ENCODE measurements around the gene MUC5B. TPM values are rescaled to one million over a fixed set of nuclear protein-coding genes. Genes with fewer than 3 reads are reported as not detected.
"Not testable (repeated sequence)": the region's sequence is repeated elsewhere in the genome, so short reads cannot be mapped to it uniquely, and the experiment has no call there.

MUC5B gene
- total RNA-seq, 2 experiments from 2014 or later: not detected

GRCh38 chr11:1265480-1265879 is 42.6 kb downstream of the MUC5B start:
- H3K27ac Mint-ChIP-seq; H3K36me3 ChIP-seq (ENCODE audit: insufficient read depth, low read length); H3K4me3 ChIP-seq (ENCODE audit: low read length); H3K27me3 Mint-ChIP-seq; H3K9me3 Mint-ChIP-seq; POLR2A ChIA-PET; H3K4me3 Mint-ChIP-seq; CTCF ChIA-PET; DNase-seq; H3K27me3 ChIP-seq (ENCODE audit: control insufficient read depth in 1 of 2, insufficient read depth in 2 of 2, low read length in 2 of 2); ATAC-seq (ENCODE audit: poor library complexity); H3K27ac ChIP-seq (ENCODE audit: low read depth in 1 of 2, low read length in 2 of 2); H3K36me3 Mint-ChIP-seq (ENCODE audit: low read depth): not testable (repeated sequence)
- peaks cover 12% of the 10 kb centered on the region for H3K4me1 Mint-ChIP-seq (ENCODE audit: low read depth)
- intact Hi-C loops (cut with DNase I, micrococcal nuclease): loop anchor here in 1 of 2 experiments (1.0 to 10.0 kb wide), 5 partner anchors 44 to 1109 kb away; partner anchors contain the start of genes CD81, POLR2L, TOLLIP and TSPAN4
- Histone ChIP-seq H3K9me3 (ENCODE audit: control insufficient read depth in 1 of 2, insufficient read depth in 1 of 2, low read length in 2 of 2) (peaks cover 0 to 14% of the 10 kb centered on the region in 2 experiments), H3K4me1 (ENCODE audit: insufficient read depth, low read length) (peaks cover 26% of the 10 kb centered on the region)

GRCh38 chr11:1266976-1267375 is 44.1 kb downstream of the MUC5B start:
- H3K36me3 Mint-ChIP-seq (ENCODE audit: low read depth); POLR2A ChIA-PET; H3K9me3 Mint-ChIP-seq; H3K4me3 Mint-ChIP-seq; H3K27me3 Mint-ChIP-seq; H3K27me3 ChIP-seq (ENCODE audit: control insufficient read depth in 1 of 2, insufficient read depth in 2 of 2, low read length in 2 of 2); CTCF ChIA-PET; H3K27ac Mint-ChIP-seq; H3K27ac ChIP-seq (ENCODE audit: low read depth in 1 of 2, low read length in 2 of 2); H3K4me1 Mint-ChIP-seq (ENCODE audit: low read depth); ATAC-seq (ENCODE audit: poor library complexity); DNase-seq; H3K4me3 ChIP-seq (ENCODE audit: low read length); H3K36me3 ChIP-seq (ENCODE audit: insufficient read depth, low read length): not testable (repeated sequence)
- intact Hi-C loops (cut with DNase I, micrococcal nuclease): loop anchor here in 1 of 2 experiments (10.0 kb wide), 3 partner anchors 248 to 1108 kb away; partner anchors contain the start of genes CD81, POLR2L and TSPAN4
- Histone ChIP-seq H3K4me1 (ENCODE audit: insufficient read depth, low read length) (peaks cover 20% of the 10 kb centered on the region), H3K9me3 (ENCODE audit: control insufficient read depth in 1 of 2, insufficient read depth in 1 of 2, low read length in 2 of 2) (peaks cover 0 to 15% of the 10 kb centered on the region in 2 experiments)

DNA sequence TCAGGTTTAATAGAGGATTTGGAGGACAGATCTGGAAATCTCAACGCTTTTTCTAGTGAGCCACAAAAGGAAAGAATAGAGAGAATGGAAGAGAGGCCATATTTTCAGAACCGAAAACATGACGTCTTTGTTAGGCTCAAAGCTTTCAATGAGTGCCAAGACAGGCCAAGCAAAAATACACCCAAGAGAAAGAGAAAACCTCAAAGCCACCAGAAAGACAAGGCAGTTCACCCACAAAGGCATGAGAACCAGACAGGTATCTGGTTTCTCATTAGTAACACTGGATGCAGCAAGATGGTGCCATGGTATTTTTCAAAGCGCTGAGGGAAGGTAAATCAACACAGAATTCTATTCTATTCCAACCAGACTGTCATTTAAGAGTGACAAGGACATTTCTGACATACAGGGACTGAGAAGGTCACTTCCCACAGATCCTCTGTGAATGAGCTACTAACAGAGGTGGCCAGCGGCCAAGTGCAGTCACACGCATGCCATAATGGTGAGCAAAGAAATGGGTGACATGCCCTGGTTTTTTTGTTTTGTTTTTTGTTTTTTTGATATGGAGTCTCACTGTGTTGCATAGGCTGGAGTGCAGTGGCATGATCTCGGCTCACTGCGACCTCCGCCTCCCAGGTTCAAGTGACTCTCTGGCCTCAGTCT is 44.7 kb downstream of the MUC5B start:
- intact Hi-C loops (cut with DNase I, micrococcal nuclease): loop anchor here in 1 of 2 experiments (10.0 kb wide), 3 partner anchors 247 to 1107 kb away; partner anchors contain the start of genes CD81, POLR2L and TSPAN4
- no peaks in the 10 kb centered on the region for H3K27me3 Mint-ChIP-seq
- CTCF ChIA-PET: no interaction called here
- H3K36me3 Mint-ChIP-seq (ENCODE audit: low read depth): no peaks in the 10 kb centered on the region
- H3K4me1 Mint-ChIP-seq (ENCODE audit: low read depth): peaks cover 4% of the 10 kb centered on the region
- Histone ChIP-seq H3K27ac (ENCODE audit: low read depth in 1 of 2, low read length in 2 of 2) (no peak overlapping the region), H3K4me3 (ENCODE audit: low read length) (no peak overlapping the region), H3K4me1 (ENCODE audit: insufficient read depth, low read length) (peaks cover 14% of the 10 kb centered on the region), H3K36me3 (ENCODE audit: insufficient read depth, low read length) (no peaks in the 10 kb centered on the region), H3K27me3 (ENCODE audit: control insufficient read depth in 1 of 2, insufficient read depth in 2 of 2, low read length in 2 of 2) (no peaks in the 10 kb centered on the region), H3K9me3 (ENCODE audit: control insufficient read depth in 1 of 2, insufficient read depth in 1 of 2, low read length in 2 of 2) (peaks cover 0 to 15% of the 10 kb centered on the region in 2 experiments)
- peak in 2 of 14 experiments; percentile 45 to 67 for DNase-seq
- no peak overlapping the region for H3K4me3 Mint-ChIP-seq
- TF ChIP-seq, protein P1, sequence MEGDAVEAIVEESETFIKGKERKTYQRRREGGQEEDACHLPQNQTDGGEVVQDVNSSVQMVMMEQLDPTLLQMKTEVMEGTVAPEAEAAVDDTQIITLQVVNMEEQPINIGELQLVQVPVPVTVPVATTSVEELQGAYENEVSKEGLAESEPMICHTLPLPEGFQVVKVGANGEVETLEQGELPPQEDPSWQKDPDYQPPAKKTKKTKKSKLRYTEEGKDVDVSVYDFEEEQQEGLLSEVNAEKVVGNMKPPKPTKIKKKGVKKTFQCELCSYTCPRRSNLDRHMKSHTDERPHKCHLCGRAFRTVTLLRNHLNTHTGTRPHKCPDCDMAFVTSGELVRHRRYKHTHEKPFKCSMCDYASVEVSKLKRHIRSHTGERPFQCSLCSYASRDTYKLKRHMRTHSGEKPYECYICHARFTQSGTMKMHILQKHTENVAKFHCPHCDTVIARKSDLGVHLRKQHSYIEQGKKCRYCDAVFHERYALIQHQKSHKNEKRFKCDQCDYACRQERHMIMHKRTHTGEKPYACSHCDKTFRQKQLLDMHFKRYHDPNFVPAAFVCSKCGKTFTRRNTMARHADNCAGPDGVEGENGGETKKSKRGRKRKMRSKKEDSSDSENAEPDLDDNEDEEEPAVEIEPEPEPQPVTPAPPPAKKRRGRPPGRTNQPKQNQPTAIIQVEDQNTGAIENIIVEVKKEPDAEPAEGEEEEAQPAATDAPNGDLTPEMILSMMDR (IDR thresholded peaks at IDR 0.05): no peak
- no peak overlapping the region for H3K27ac Mint-ChIP-seq
- H3K9me3 Mint-ChIP-seq: no peaks in the 10 kb centered on the region
- POLR2A ChIA-PET: no interaction called here
- ATAC-seq (ENCODE audit: poor library complexity): no peak

DNA sequence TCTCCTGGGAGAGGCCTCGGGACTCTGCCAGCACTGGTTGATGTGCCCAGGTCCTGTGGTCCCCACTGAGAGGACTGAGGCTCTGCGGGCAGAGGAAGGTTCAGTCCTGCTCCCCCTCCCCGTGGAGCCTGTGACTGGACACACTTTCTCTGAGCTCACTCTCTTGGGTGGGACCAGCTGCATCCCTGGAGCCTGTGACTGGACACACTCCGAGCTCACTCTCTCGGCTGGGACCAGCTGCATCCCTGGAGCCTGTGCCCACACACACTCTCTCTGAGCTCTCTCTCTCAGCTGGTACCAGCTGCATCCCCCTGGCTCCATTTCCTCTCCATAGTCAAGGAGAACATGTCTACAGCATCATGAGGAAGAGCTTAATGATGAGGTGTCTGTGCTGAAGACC is 47.1 kb downstream of the MUC5B start:
- DNase-seq: no peak
- intact Hi-C loops (cut with DNase I, micrococcal nuclease): loop anchor here in 1 of 2 experiments (10.0 kb wide), 3 partner anchors 245 to 1105 kb away; partner anchors contain the start of genes CD81, POLR2L and TSPAN4
- POLR2A ChIA-PET: no interaction called here
- H3K9me3 Mint-ChIP-seq: no peaks in the 10 kb centered on the region
- H3K4me1 Mint-ChIP-seq (ENCODE audit: low read depth): no peaks in the 10 kb centered on the region
- TF ChIP-seq, protein P1 (IDR thresholded peaks at IDR 0.05): no peak
- no peak overlapping the region for H3K27ac Mint-ChIP-seq
- H3K27me3 Mint-ChIP-seq: no peaks in the 10 kb centered on the region
- Histone ChIP-seq H3K36me3 (ENCODE audit: insufficient read depth, low read length) (peaks cover 2% of the 10 kb centered on the region), H3K4me1 (ENCODE audit: insufficient read depth, low read length) (peaks cover 4% of the 10 kb centered on the region), H3K27me3 (ENCODE audit: control insufficient read depth in 1 of 2, insufficient read depth in 2 of 2, low read length in 2 of 2) (no peaks in the 10 kb centered on the region), H3K4me3 (ENCODE audit: low read length) (no peak overlapping the region), H3K27ac (ENCODE audit: low read depth in 1 of 2, low read length in 2 of 2) (no peak overlapping the region), H3K9me3 (ENCODE audit: control insufficient read depth in 1 of 2, insufficient read depth in 1 of 2, low read length in 2 of 2) (peaks cover 0 to 15% of the 10 kb centered on the region in 2 experiments)
- no peak overlapping the region for H3K4me3 Mint-ChIP-seq
- ATAC-seq (ENCODE audit: poor library complexity): no peak
- CTCF ChIA-PET: interaction anchor here (0.5 kb wide), 1 partner anchor 15 kb away, joined by 3 read pairs; no protein-coding TSS in a partner anchor
- H3K36me3 Mint-ChIP-seq (ENCODE audit: low read depth): no peaks in the 10 kb centered on the region

All from CD4-positive, alpha-beta T cell (primary cell).